Liver (tissue), 9 donors: ENCODE data around the gene AQP5. TPM values are rescaled to one million over a fixed set of nuclear protein-coding genes. Genes with fewer than 3 reads are reported as not detected.

Experiments used
- DNase-seq: peaks from one replicate; pipeline ENCODE4 v3.0.0-alpha.2; 2017; ENCODE audit warnings: low spot score
- H3K27ac ChIP-seq, 2 donors: one replicate each; pipeline ENCODE4 v1.7.0; 2013; ENCODE audit warnings: inconsistent platforms in 2 of 2, low read length in 2 of 2, control low read depth in 1 of 2, low read depth in 1 of 2, mild to moderate bottlenecking in 1 of 2
- H3K27me3 ChIP-seq, 4 donors: one replicate each; pipeline versions ENCODE4 v1.6.1 to v1.7.0; 2013; ENCODE audit warnings: low read length in 3 of 4, inconsistent platforms in 1 of 4, mild to moderate bottlenecking in 1 of 4, moderate library complexity in 1 of 4; ENCODE audit not compliant: control insufficient read depth in 4 of 4, insufficient read depth in 4 of 4
- H3K36me3 ChIP-seq, 4 donors: one replicate each; pipeline versions ENCODE4 v1.6.1 to v1.7.0; 2013; ENCODE audit warnings: low read length in 3 of 4, mild to moderate bottlenecking in 3 of 4, low read depth in 1 of 4, moderate library complexity in 1 of 4; ENCODE audit not compliant: control insufficient read depth in 4 of 4, insufficient read depth in 3 of 4
- H3K4me1 ChIP-seq, 4 donors: one replicate each; pipeline versions ENCODE4 v1.6.1 to v1.7.0; 2013; ENCODE audit warnings: low read length in 3 of 4, mild to moderate bottlenecking in 3 of 4, moderate library complexity in 1 of 4; ENCODE audit not compliant: control insufficient read depth in 4 of 4, insufficient read depth in 4 of 4
- H3K4me3 ChIP-seq, 3 donors: one replicate each; pipeline versions ENCODE4 v1.6.1 to v1.7.0; 2013; ENCODE audit warnings: low read length in 3 of 3, control low read depth in 1 of 3, low read depth in 1 of 3, mild to moderate bottlenecking in 1 of 3
- H3K9ac ChIP-seq, 2 donors: one replicate each; pipeline ENCODE4 v1.7.0; 2013; ENCODE audit warnings: low read length in 2 of 2, mild to moderate bottlenecking in 2 of 2, moderate library complexity in 2 of 2, control low read depth in 1 of 2, low read depth in 1 of 2
- H3K9me3 ChIP-seq, 4 donors: one replicate each; pipeline versions ENCODE4 v1.6.1 to v1.7.0; 2013; ENCODE audit warnings: low read length in 3 of 4; ENCODE audit not compliant: control insufficient read depth in 4 of 4
- CTCF ChIP-seq: fragments of 150-350 bp; IDR thresholded peaks from 2 replicates; pipeline ENCODE4 v1.5.1; 2017; ENCODE audit warnings: improper control_type of control experiment, low read depth, low read length; ENCODE audit not compliant: missing input control
- GABPA ChIP-seq, 2 donors: IDR thresholded peaks in 1 of 2; conservative IDR thresholded peaks in 1 of 2; 2 replicates each; pipeline ENCODE4 v1.6.1; 2016; ENCODE audit warnings: antibody characterized with exemption in 2 of 2, mild to moderate bottlenecking in 1 of 2, moderate library complexity in 1 of 2
- HNF4G ChIP-seq: IDR thresholded peaks from 2 replicates; pipeline ENCODE4 v1.6.1; 2016; ENCODE audit warnings: antibody characterized with exemption
- MAX ChIP-seq: IDR thresholded peaks from 2 replicates; pipeline ENCODE4 v1.6.1; 2016; ENCODE audit warnings: antibody characterized with exemption
- RXRA ChIP-seq, 2 donors: IDR thresholded peaks; 2 replicates each; pipeline ENCODE4 v1.6.1; 2017 to 2018; ENCODE audit warnings: antibody characterized with exemption in 2 of 2, mild to moderate bottlenecking in 1 of 2
- SP1 ChIP-seq: IDR thresholded peaks from 2 replicates; pipeline ENCODE4 v1.6.1; 2018; ENCODE audit warnings: antibody characterized with exemption, mild to moderate bottlenecking
- TAF1 ChIP-seq: conservative IDR thresholded peaks from 2 replicates; pipeline ENCODE4 v1.6.1; 2016; ENCODE audit warnings: antibody characterized with exemption, mild to moderate bottlenecking
- YY1 ChIP-seq: IDR thresholded peaks from 2 replicates; pipeline ENCODE4 v1.6.1; 2016; ENCODE audit warnings: antibody characterized with exemption, mild to moderate bottlenecking
- ZBTB33 ChIP-seq: IDR thresholded peaks from 2 replicates; pipeline ENCODE4 v1.6.1; 2016; ENCODE audit warnings: antibody characterized with exemption
- WGBS: extraction: QIAGEN DNeasy Blood & Tissue Kit; methylation state at CpG from one replicate; pipeline ENCODE4 v1.1.7; 2013; 5-methylcytosine and 5-hydroxymethylcytosine counted together
- polyA plus RNA-seq, 2 donors: library from polyadenylated mRNA; stranded (reverse) in 1 of 2; unstranded in 1 of 2; fragments of 200-250 nt in 1 of 2; fragments of >200 nt in 1 of 2; fragmentation: Nextera tagmentation in 1 of 2; extraction: Ambion mirVana in 1 of 2; gene quantifications; one replicate each; pipeline versions ENCODE4 v1.2.1 to v1.2.3, GENCODE V29; 2013 to 2015
- total RNA-seq, 2 donors: library from RNA; depleted of rRNA; stranded (reverse); fragments of >200 nt; gene quantifications; one replicate each; pipeline ENCODE4 v1.2.3, GENCODE V29; 2014
- donor health status: healthy.
- donor health status: healthy.
- donor health status: healthy.
- donor health status: healthy.
- donor health status: healthy.

AQP5 gene
- total and polyA plus RNA-seq, 4 donors = not detected

GRCh38 chr12:49912345-49913255 lies 49.1 kb upstream of the AQP5 start (continued):
- TF ChIP-seq SP1 (no peak), RXRA (IDR thresholded peaks at IDR 0.05) (no peak), YY1 (no peak)

- 79% methylated on average over 8 of the region's 8 CpGs for WGBS
- Histone ChIP-seq H3K9ac (no peak overlapping the region), H3K27ac (no peak overlapping the region), H3K4me1 (no peaks in the 10 kb centered on the region), H3K36me3 (no peaks in the 10 kb centered on the region), H3K4me3 (no peak overlapping the region), H3K9me3 (no peaks in the 10 kb centered on the region), H3K27me3 (no peaks in the 10 kb centered on the region)
- TF ChIP-seq CTCF (no peak), HNF4G (no peak), ZBTB33 (no peak), SP1 (no peak), MAX (no peak), GABPA (IDR thresholded peaks at IDR 0.05 in 1 of 2, conservative IDR thresholded peaks at IDR 0.05 in 1 of 2) (no peak)
- no peak for DNase-seq
Measured at GRCh38 chr12:49916129-49916919, 45.3 kb upstream of the AQP5 start.

DNA sequence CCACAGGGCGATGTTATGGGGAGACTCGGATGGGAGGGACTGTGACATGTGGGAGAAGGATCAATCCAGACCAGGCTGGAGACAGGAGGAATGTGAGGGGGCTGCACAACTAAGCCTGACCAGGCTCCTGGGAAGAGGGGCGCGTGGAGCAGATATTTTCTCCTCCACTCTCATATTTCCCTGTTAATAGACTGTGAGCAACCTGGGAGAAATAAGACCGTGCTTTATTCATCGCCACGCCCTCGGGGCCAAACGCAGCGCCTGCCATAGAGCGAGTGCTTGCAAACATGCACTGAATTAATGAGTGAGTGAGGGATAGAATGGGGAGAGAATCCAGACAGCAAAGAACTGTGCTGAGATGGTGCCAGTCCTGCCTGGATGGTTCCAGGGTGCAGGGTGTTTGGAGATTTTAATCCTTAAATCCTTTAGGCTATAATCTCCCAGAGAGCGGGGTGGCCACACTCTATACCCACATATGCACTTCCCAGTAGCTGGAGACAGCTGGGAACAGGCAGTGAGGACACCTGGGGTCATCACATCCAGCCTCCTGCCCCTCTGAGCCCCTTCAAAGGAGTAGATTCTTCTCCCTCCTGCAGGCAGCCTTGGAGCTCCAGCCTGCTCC lies 44.4 kb upstream of the AQP5 start:
- Histone ChIP-seq H3K36me3 (no peaks in the 10 kb centered on the region), H3K9me3 (no peaks in the 10 kb centered on the region), H3K9ac (no peak overlapping the region), H3K27ac (no peak overlapping the region), H3K27me3 (no peaks in the 10 kb centered on the region), H3K4me3 (no peak overlapping the region), H3K4me1 (no peaks in the 10 kb centered on the region)
- WGBS = 87% methylated on average over 12 of the region's 12 CpGs
- no peak for TF ChIP-seq HNF4G
- TF ChIP-seq ZBTB33 = no peak
- TF ChIP-seq TAF1 = no peak
- no peak for DNase-seq
